Measurements from ENCODE around the gene MED25. TPM values are rescaled to one million over a fixed set of nuclear protein-coding genes. Genes with fewer than 3 reads are reported as not detected.

The MED25 gene
- total RNA-seq, 1 experiment from 2014 or later: 81.2 TPM

DNA sequence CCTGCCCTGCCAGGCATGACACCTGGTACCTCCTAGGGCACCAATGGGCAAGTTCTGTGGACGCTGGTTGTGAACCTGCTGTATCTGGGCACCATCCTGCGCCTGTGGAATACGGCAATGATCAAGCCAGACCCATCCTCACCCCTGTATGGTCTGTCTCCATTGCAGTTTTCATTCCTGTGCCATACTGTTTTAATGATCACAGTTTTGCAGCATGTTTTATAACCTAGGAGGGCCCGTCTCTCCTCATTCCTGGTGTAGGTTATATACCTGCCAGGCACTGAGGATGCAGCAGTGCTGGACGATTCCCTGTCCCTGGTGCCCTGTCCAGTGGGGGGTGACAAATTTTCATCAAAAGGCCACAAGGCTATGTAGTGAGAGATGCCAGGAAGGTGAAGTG lies 65.0 kb downstream of the MED25 start:
- Mint-ChIP-seq H3K36me3 (peaks cover 61% of the 10 kb centered on the region), H3K4me1 (peaks cover 12% of the 10 kb centered on the region), H3K27ac (no peak overlapping the region), H3K4me3 (no peak overlapping the region), H3K9me3 (no peaks in the 10 kb centered on the region), H3K27me3 (ENCODE audit: low read depth) (no peaks in the 10 kb centered on the region)
- TF ChIP-seq, protein P1, sequence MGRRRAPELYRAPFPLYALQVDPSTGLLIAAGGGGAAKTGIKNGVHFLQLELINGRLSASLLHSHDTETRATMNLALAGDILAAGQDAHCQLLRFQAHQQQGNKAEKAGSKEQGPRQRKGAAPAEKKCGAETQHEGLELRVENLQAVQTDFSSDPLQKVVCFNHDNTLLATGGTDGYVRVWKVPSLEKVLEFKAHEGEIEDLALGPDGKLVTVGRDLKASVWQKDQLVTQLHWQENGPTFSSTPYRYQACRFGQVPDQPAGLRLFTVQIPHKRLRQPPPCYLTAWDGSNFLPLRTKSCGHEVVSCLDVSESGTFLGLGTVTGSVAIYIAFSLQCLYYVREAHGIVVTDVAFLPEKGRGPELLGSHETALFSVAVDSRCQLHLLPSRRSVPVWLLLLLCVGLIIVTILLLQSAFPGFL (CRISPR knock-in tag; IDR thresholded peaks at IDR 0.05; ENCODE audit: borderline replicate concordance): no peak
- no peak for TF ChIP-seq FOXK1 (CRISPR knock-in tag; IDR thresholded peaks at IDR 0.05)
- no peak for TF ChIP-seq GABPB1 (CRISPR knock-in tag; IDR thresholded peaks at IDR 0.05)
- TF ChIP-seq NR1H2 (CRISPR knock-in tag; IDR thresholded peaks at IDR 0.05): no peak
- TF ChIP-seq, protein P2, sequence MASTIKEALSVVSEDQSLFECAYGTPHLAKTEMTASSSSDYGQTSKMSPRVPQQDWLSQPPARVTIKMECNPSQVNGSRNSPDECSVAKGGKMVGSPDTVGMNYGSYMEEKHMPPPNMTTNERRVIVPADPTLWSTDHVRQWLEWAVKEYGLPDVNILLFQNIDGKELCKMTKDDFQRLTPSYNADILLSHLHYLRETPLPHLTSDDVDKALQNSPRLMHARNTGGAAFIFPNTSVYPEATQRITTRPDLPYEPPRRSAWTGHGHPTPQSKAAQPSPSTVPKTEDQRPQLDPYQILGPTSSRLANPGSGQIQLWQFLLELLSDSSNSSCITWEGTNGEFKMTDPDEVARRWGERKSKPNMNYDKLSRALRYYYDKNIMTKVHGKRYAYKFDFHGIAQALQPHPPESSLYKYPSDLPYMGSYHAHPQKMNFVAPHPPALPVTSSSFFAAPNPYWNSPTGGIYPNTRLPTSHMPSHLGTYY (CRISPR knock-in tag; IDR thresholded peaks at IDR 0.05): no peak
- TF ChIP-seq CBFB (CRISPR knock-in tag; IDR thresholded peaks at IDR 0.05; ENCODE audit: low read depth): no peak
- TF ChIP-seq STAT6 (CRISPR knock-in tag; conservative IDR thresholded peaks at IDR 0.05; ENCODE audit: low read depth): no peak
- TF ChIP-seq SP1 (CRISPR knock-in tag; conservative IDR thresholded peaks at IDR 0.05): no peak
- TF ChIP-seq NR3C1 (CRISPR knock-in tag; conservative IDR thresholded peaks at IDR 0.05; ENCODE audit: low read depth): no peak
- TF ChIP-seq ATF2 (CRISPR knock-in tag; IDR thresholded peaks at IDR 0.05; ENCODE audit: borderline replicate concordance, low read depth): no peak
- no peak for TF ChIP-seq PRRX2 (CRISPR knock-in tag; IDR thresholded peaks at IDR 0.05)
- no peak for TF ChIP-seq USF1 (CRISPR knock-in tag; IDR thresholded peaks at IDR 0.05)
- TF ChIP-seq, protein P3, sequence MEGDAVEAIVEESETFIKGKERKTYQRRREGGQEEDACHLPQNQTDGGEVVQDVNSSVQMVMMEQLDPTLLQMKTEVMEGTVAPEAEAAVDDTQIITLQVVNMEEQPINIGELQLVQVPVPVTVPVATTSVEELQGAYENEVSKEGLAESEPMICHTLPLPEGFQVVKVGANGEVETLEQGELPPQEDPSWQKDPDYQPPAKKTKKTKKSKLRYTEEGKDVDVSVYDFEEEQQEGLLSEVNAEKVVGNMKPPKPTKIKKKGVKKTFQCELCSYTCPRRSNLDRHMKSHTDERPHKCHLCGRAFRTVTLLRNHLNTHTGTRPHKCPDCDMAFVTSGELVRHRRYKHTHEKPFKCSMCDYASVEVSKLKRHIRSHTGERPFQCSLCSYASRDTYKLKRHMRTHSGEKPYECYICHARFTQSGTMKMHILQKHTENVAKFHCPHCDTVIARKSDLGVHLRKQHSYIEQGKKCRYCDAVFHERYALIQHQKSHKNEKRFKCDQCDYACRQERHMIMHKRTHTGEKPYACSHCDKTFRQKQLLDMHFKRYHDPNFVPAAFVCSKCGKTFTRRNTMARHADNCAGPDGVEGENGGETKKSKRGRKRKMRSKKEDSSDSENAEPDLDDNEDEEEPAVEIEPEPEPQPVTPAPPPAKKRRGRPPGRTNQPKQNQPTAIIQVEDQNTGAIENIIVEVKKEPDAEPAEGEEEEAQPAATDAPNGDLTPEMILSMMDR (IDR thresholded peaks at IDR 0.05): no peak
- TF ChIP-seq ZNF121 (CRISPR knock-in tag; IDR thresholded peaks at IDR 0.05): no peak
- no peak for TF ChIP-seq ZNF396 (CRISPR knock-in tag; IDR thresholded peaks at IDR 0.05; ENCODE audit: borderline replicate concordance)
- no peak for TF ChIP-seq CDX4 (CRISPR knock-in tag; IDR thresholded peaks at IDR 0.05; ENCODE audit: borderline replicate concordance)
- no peak for DNase-seq (ENCODE audit: low spot score)
- ATAC-seq: no peak
- ChIA-PET POLR2A (no interaction called here), CTCF (no interaction called here)

GRCh38 chr19:49884109-49884508 lies 66.0 kb downstream of the MED25 start:
- Mint-ChIP-seq H3K4me3 (no peak overlapping the region), H3K27ac (no peak overlapping the region), H3K27me3 (ENCODE audit: low read depth) (peaks cover 7% of the 10 kb centered on the region), H3K9me3 (no peaks in the 10 kb centered on the region), H3K4me1 (peaks cover 4% of the 10 kb centered on the region), H3K36me3 (peaks cover 63% of the 10 kb centered on the region)
- ChIA-PET POLR2A (no interaction called here), CTCF (no interaction called here)
- ATAC-seq (no peak), DNase-seq (ENCODE audit: low spot score) (no peak)
- TF ChIP-seq ZNF416 (CRISPR knock-in tag; IDR thresholded peaks at IDR 0.05) (no peak), CREB1 (CRISPR knock-in tag; IDR thresholded peaks at IDR 0.05) (no peak), ATF2 (CRISPR knock-in tag; IDR thresholded peaks at IDR 0.05; ENCODE audit: borderline replicate concordance, low read depth) (no peak), CREM (CRISPR knock-in tag; IDR thresholded peaks at IDR 0.05) (no peak), ZSCAN18 (CRISPR knock-in tag; IDR thresholded peaks at IDR 0.05) (no peak), SMAD3 (CRISPR knock-in tag; IDR thresholded peaks at IDR 0.05; ENCODE audit: borderline replicate concordance) (no peak)
- TF ChIP-seq, protein P4, sequence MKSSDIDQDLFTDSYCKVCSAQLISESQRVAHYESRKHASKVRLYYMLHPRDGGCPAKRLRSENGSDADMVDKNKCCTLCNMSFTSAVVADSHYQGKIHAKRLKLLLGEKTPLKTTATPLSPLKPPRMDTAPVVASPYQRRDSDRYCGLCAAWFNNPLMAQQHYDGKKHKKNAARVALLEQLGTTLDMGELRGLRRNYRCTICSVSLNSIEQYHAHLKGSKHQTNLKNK (CRISPR knock-in tag; IDR thresholded peaks at IDR 0.05): no peak

Measured in WTC11 (cell line).